DLD1 (cell line): Measurements from ENCODE around the gene CASR.

Experiments
- in situ Hi-C: cut with HindIII; loops from 2 replicates; pipeline ENCODE4 v1.10.0; 2017; ENCODE audit warnings: low sequenced_read_pairs

CASR gene

GRCh38 chr3:122213650-122214049, 30.2 kb downstream of the CASR start:
- in situ Hi-C loops: no loop called here

- in situ Hi-C loops: no loop called here
Measured at GRCh38 chr3:122214711-122215110, 31.2 kb downstream of the CASR start.

- in situ Hi-C loops: no loop called here
Measured at GRCh38 chr3:122215592-122216298, 32.3 kb downstream of the CASR start.

- in situ Hi-C loops: no loop called here
Measured at GRCh38 chr3:122217901-122218300, 34.4 kb downstream of the CASR start.

- in situ Hi-C loops: no loop called here
Measured at GRCh38 chr3:122219242-122219872, 35.9 kb downstream of the CASR start.

GRCh38 chr3:122227036-122227781, 43.7 kb downstream of the CASR start:
- in situ Hi-C loops: no loop called here

- in situ Hi-C loops: no loop called here
Measured at GRCh38 chr3:122230174-122230573, 46.7 kb downstream of the CASR start.

- in situ Hi-C loops: no loop called here
Measured at GRCh38 chr3:122231465-122232157, 48.1 kb downstream of the CASR start.

GRCh38 chr3:122232485-122232884, 49.0 kb downstream of the CASR start:
- in situ Hi-C loops: no loop called here

- in situ Hi-C loops: no loop called here
Measured at GRCh38 chr3:122233101-122233952, 49.9 kb downstream of the CASR start.

- in situ Hi-C loops: no loop called here
Measured at GRCh38 chr3:122234117-122234516, 50.6 kb downstream of the CASR start.

- in situ Hi-C loops: no loop called here
Measured at GRCh38 chr3:122235147-122235546, 51.7 kb downstream of the CASR start.

- in situ Hi-C loops: no loop called here
Measured at GRCh38 chr3:122239112-122239511, 55.6 kb downstream of the CASR start.

GRCh38 chr3:122245513-122246174, 62.2 kb downstream of the CASR start:
- in situ Hi-C loops: no loop called here

GRCh38 chr3:122246199-122246598, 62.7 kb downstream of the CASR start:
- in situ Hi-C loops: no loop called here

GRCh38 chr3:122247087-122247824, 63.8 kb downstream of the CASR start:
- in situ Hi-C loops: no loop called here

GRCh38 chr3:122247825-122248185, 64.3 kb downstream of the CASR start:
- in situ Hi-C loops: no loop called here

- in situ Hi-C loops: no loop called here
Measured at GRCh38 chr3:122251428-122251827, 68.0 kb downstream of the CASR start.

GRCh38 chr3:122253581-122253980, 70.1 kb downstream of the CASR start:
- in situ Hi-C loops: no loop called here
